Endothelial cell of umbilical vein (primary cell): ENCODE measurements around the gene SLAMF1.

ENCODE experiments used
- CTCF ChIP-seq, 2 donors: IDR thresholded peaks; 1 replicate in 1 of 2; 2 replicates in 1 of 2; pipeline ENCODE4 v1.5.1; 2011; ENCODE audit warnings: low read length in 2 of 2, mild to moderate bottlenecking in 2 of 2, moderate library complexity in 2 of 2, control low read depth in 1 of 2, inconsistent platforms in 1 of 2, low read depth in 1 of 2; ENCODE audit not compliant: insufficient read depth in 1 of 2; ENCODE audit errors: extremely low read depth in 1 of 2
- EZH2 ChIP-seq: IDR thresholded peaks from 2 replicates; pipeline ENCODE4 v1.6.1; 2012; ENCODE audit warnings: borderline replicate concordance, low read depth, mild to moderate bottlenecking, moderate library complexity, low read length, inconsistent platforms; ENCODE audit not compliant: severe bottlenecking
- POLR2A ChIP-seq: IDR thresholded peaks from 2 replicates; pipeline ENCODE4 v1.6.1; 2012; ENCODE audit warnings: low read depth, mild to moderate bottlenecking, control low read depth, low read length
- TF ChIP-seq, protein P1 (sequence below): IDR thresholded peaks from 2 replicates; pipeline ENCODE4 v1.6.1; 2011; ENCODE audit not compliant: insufficient read depth, insufficient read length

DNA sequence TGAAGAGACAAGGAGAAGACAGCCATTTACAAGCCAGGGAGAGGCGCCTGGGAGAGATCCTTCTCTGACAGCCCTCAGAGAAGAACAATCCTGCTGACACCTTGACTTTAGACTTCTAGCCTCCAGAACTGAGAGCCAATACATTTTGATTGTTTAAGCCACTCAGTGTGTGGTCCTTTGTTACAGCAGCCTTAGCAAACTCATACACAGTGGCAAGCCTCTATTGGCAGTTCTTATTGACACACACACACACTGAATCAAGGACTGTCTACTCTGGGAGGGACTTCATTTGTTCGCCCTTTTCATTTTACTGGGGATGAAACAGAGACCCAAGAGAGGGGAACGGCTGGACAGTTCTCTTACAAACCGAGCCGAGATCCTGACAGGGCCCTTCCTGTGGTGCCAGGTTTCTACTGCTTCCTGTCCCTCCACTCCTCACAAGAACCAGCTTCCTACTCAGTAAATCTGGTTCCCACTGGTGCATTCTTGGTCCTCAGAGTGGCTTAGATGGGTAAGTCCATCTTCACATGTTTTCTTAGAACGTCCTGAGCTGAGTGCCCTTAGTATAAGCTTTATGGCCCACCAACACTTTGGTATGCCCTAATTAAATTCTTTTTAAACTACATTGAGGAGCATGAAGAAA, 14.7 kb downstream of the SLAMF1 start:
- TF ChIP-seq POLR2A = no peak
- no peak for TF ChIP-seq CTCF (IDR thresholded peaks at IDR 0.05; ENCODE audit: extremely low read depth in 1 of 2, insufficient read depth in 1 of 2, low read depth in 1 of 2, low read length in 2 of 2)
- TF ChIP-seq EZH2 = no peak
- TF ChIP-seq, protein P1, sequence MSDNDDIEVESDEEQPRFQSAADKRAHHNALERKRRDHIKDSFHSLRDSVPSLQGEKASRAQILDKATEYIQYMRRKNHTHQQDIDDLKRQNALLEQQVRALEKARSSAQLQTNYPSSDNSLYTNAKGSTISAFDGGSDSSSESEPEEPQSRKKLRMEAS = no peak
